ENCODE measurements around the gene ATP8B3. TPM values are rescaled to one million over a fixed set of nuclear protein-coding genes. Genes with fewer than 3 reads are reported as not detected.

The ATP8B3 gene
- total and polyA plus RNA-seq, 2 experiments from 2014 or later = 2.1 to 6.0 TPM

GRCh38 chr19:1822210-1822609 is 10.1 kb upstream of the ATP8B3 start:
- no peak overlapping the region for H3K4me2 ChIP-seq
- H3F3A ChIP-seq (replicated peaks; ENCODE audit: low read depth) = 0 out of 2 replicates have a peak, but pooled peaks cover 4% of the 10 kb centered on the region
- no peaks in the 10 kb centered on the region; the same call in 1 of the 2 replicates for H3K36me3 ChIP-seq (ENCODE audit: insufficient read depth)
- peaks cover 8% of the 10 kb centered on the region for H3K4me1 Mint-ChIP-seq
- H3K79me2 ChIP-seq (replicated peaks; ENCODE audit: insufficient read depth) = no peaks in the 10 kb centered on the region
- no peak overlapping the region for H3K4me3 Mint-ChIP-seq
- no peaks in the 10 kb centered on the region for H3K9me2 ChIP-seq (ENCODE audit: insufficient read depth)
- H3K9me3 Mint-ChIP-seq = no peaks in the 10 kb centered on the region
- no peak overlapping the region for H3K4me3 ChIP-seq
- H3K27me3 ChIP-seq (ENCODE audit: insufficient read depth) = no peaks in the 10 kb centered on the region
- H3K4me1 ChIP-seq (ENCODE audit: insufficient read depth) = no peaks in the 10 kb centered on the region
- peaks cover 37% of the 10 kb centered on the region for H3K36me3 Mint-ChIP-seq (ENCODE audit: low read depth)
- H3K27ac Mint-ChIP-seq = peak overlapping the region; percentile 88
- TF ChIP-seq ETS1 (IDR thresholded peaks at IDR 0.05) = no peak
- TF ChIP-seq CREB1 (CRISPR knock-in tag; IDR thresholded peaks at IDR 0.05; ENCODE audit: low read depth) = no peak
- TF ChIP-seq EZH2phosphoT487 (IDR thresholded peaks at IDR 0.05; ENCODE audit: unreplicated experiment) = no peak
- TF ChIP-seq REST (IDR thresholded peaks at IDR 0.05; ENCODE audit: unreplicated experiment) = no peak
- TF ChIP-seq ZNF462 (CRISPR knock-in tag; IDR thresholded peaks at IDR 0.05) = no peak
- no peak for TF ChIP-seq ZNF331 (CRISPR knock-in tag; IDR thresholded peaks at IDR 0.05; ENCODE audit: low read depth)
- no peak for TF ChIP-seq EZH2 (IDR thresholded peaks at IDR 0.05; ENCODE audit: low read depth, unreplicated experiment)
- no peak for TF ChIP-seq ZNF114 (CRISPR knock-in tag; IDR thresholded peaks at IDR 0.05)
- no peak for TF ChIP-seq JUNB (IDR thresholded peaks at IDR 0.05; ENCODE audit: unreplicated experiment)
- TF ChIP-seq POLR2AphosphoS5 (IDR thresholded peaks at IDR 0.05; ENCODE audit: low read depth) = no peak
- TF ChIP-seq CTCF (conservative IDR thresholded peaks at IDR 0.05; ENCODE audit: low read depth in 2 of 2) = no peak
- no peak for TF ChIP-seq STAT1 (IDR thresholded peaks at IDR 0.05; ENCODE audit: unreplicated experiment)
- TF ChIP-seq NANOG (IDR thresholded peaks at IDR 0.05; ENCODE audit: borderline replicate concordance) = no peak
- H4K20me1 ChIP-seq (replicated peaks; ENCODE audit: insufficient read depth) = no peaks in the 10 kb centered on the region
- H3K27ac ChIP-seq (ENCODE audit: low read depth) = no peak overlapping the region
- H2AFZ ChIP-seq = no peak overlapping the region
- DNase-seq (ENCODE audit: low spot score) = no peak
- peaks cover 4% of the 10 kb centered on the region for H3K27me3 Mint-ChIP-seq (ENCODE audit: insufficient read depth, low read depth, poor library complexity)
- ATAC-seq = no peak

Data from GM23338 (cell line).